ENCODE results near the gene RABGAP1L. TPM values are rescaled to one million over a fixed set of nuclear protein-coding genes. Genes with fewer than 3 reads are reported as not detected.
A peak's percentile ranks its signal among the peaks of the same experiment; 100 is the strongest.

Gene RABGAP1L
- polyA plus RNA-seq, 1 donor = 51.9 TPM

DNA sequence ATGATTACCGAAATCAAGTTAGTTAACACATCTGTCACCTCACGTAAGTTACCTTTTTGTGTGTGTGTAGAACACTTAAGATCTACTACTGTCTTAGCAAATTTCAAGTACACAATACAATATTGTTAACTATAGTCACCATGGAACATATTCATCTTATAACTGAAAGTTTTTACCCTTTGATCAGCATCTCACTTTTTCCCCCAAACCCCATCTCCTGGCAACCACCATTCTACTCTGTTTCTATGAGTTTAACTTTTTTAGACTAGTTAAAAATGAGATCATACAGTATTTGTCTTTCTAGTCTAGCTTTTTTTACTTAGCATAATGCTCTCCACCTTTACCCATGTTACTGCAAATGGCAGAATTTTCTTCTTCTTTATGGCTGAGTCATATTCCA, 124.7 kb downstream of the RABGAP1L start:
- H3K4me1 ChIP-seq (ENCODE audit: control insufficient read depth, insufficient read depth, low read length) = no peaks in the 10 kb centered on the region
- H3K36me3 ChIP-seq (ENCODE audit: control insufficient read depth, insufficient read depth, low read length) = peaks cover 6% of the 10 kb centered on the region
- 100% methylated on average over 1 of the region's 2 CpGs for WGBS (ENCODE audit: insufficient coverage, low lambda C conversion rate)

DNA sequence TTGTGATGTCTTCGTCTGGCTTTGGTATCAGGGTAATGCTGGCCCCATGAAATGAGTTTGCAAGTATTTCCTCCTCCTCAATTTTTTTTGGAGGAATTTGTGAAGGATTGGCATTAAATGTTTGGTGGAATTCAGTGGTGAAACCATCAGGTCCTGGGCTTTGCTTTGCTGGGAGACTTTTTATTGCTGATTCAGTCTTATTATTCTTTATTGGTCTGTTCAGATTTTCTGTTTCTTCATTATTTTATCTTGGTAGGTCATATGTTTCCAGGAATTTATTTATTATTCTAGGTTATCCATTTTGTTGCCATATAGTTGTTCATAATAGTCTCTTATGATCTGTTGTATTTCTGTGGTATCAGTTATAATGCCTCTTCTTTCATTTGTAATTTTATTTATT, 126.7 kb downstream of the RABGAP1L start:
- no CpG with 5 or more reads among the region's 1 CpG for WGBS (ENCODE audit: insufficient coverage, low lambda C conversion rate)
- H3K36me3 ChIP-seq (ENCODE audit: control insufficient read depth, insufficient read depth, low read length) = peaks cover 17% of the 10 kb centered on the region
- DNase-seq = no peak
- H3K4me1 ChIP-seq (ENCODE audit: control insufficient read depth, insufficient read depth, low read length) = no peaks in the 10 kb centered on the region
- no peak overlapping the region for H3K27ac ChIP-seq (ENCODE audit: low read length)
- H3K27me3 ChIP-seq (ENCODE audit: control insufficient read depth, insufficient read depth, low read length) = no peaks in the 10 kb centered on the region
- peaks cover 16% of the 10 kb centered on the region for H3K9me3 ChIP-seq (ENCODE audit: control insufficient read depth, low read depth, low read length)
- H3K4me3 ChIP-seq (ENCODE audit: low read length) = no peak overlapping the region

More for the DNA sequence above, 124.7 kb downstream of the RABGAP1L start:
- Histone ChIP-seq H3K4me3 (ENCODE audit: low read length) (no peak overlapping the region), H3K9me3 (ENCODE audit: control insufficient read depth, low read depth, low read length) (peaks cover 6% of the 10 kb centered on the region), H3K27me3 (ENCODE audit: control insufficient read depth, insufficient read depth, low read length) (no peaks in the 10 kb centered on the region), H3K27ac (ENCODE audit: low read length) (no peak overlapping the region)
- DNase-seq = no peak

DNA sequence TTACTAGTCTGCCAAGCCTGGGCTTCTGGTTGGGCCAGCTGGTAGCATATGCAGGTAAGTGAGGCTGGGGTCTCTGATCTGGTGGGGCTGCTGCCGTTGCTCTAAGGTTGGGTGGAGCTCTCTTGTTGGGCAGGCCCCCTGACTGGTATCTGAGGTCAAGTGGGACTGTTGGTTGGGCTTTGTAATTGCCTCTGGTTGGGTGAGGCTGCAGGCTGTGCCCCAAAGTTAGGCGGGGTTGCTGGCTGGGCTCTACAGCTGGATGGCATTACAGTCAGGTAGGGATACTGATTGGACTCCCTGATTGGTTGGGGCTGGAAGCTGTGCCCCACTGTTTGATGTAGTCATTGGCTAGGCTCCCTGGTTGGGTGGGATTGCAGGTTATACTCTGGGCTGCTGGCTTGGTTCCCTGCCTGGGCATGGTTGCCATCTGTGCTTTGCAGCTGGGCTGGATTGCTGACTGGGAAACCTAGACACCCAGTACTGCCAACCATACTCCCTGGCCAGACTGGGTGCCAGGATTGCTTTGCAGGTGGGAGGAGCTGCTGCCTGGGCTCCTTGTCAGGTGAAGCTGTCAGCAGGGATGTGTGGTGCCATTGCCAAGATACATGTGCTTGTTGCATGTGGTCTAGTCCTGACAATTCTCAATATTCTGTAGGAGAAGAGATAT, 130.5 kb downstream of the RABGAP1L start:
- Histone ChIP-seq H3K36me3 (ENCODE audit: control insufficient read depth, insufficient read depth, low read length) (peaks cover 17% of the 10 kb centered on the region), H3K4me1 (ENCODE audit: control insufficient read depth, insufficient read depth, low read length) (no peaks in the 10 kb centered on the region), H3K27ac (ENCODE audit: low read length) (no peak overlapping the region), H3K27me3 (ENCODE audit: control insufficient read depth, insufficient read depth, low read length) (no peaks in the 10 kb centered on the region), H3K4me3 (ENCODE audit: low read length) (no peak overlapping the region), H3K9me3 (ENCODE audit: control insufficient read depth, low read depth, low read length) (peaks cover 16% of the 10 kb centered on the region)
- no peak for DNase-seq
- no CpG with 5 or more reads among the region's 2 CpGs for WGBS (ENCODE audit: insufficient coverage, low lambda C conversion rate)

DNA sequence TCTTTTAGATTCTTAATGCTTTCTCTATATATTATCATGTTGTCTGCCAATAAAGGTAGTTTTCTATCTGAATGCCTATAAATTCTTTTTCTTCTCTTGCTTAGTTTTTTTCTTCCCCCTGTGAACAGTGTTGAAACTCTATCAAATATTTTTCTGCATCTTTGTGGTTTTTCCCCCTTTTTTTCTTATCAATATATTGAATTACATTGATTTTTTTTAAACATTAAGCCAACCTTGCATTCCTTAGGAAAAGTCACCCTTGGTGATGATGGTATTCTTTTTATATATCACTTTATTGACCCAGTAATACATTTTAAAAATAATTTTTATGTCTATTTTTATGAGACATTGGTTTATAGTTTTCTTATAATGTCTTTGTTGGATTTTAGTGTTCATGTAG, 131.7 kb downstream of the RABGAP1L start:
- H3K4me1 ChIP-seq (ENCODE audit: control insufficient read depth, insufficient read depth, low read length) = no peaks in the 10 kb centered on the region
- H3K27me3 ChIP-seq (ENCODE audit: control insufficient read depth, insufficient read depth, low read length) = no peaks in the 10 kb centered on the region
- no peak overlapping the region for H3K27ac ChIP-seq (ENCODE audit: low read length)
- DNase-seq = no peak
- peaks cover 17% of the 10 kb centered on the region for H3K36me3 ChIP-seq (ENCODE audit: control insufficient read depth, insufficient read depth, low read length)
- no peak overlapping the region for H3K4me3 ChIP-seq (ENCODE audit: low read length)
- peaks cover 16% of the 10 kb centered on the region for H3K9me3 ChIP-seq (ENCODE audit: control insufficient read depth, low read depth, low read length)

DNA sequence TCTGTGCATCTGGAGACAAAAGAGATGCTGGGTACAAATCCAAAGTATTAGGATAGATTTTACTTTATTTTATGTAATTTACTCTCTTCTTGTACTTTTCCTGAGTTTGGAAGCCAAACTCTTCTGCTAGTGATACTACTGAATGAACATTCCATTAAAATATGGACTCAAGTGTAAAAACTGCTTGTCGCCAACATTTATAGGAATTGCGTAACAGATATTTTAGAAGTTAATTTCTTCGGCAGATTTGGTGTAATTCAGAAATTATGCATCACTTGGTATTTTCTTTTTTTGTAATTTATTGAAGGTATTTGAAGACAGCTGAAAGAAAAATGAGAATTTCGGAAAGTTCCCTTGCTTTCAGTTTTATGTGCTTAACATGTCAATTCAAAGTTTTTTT, 137.0 kb downstream of the RABGAP1L start:
- Histone ChIP-seq H3K36me3 (ENCODE audit: control insufficient read depth, insufficient read depth, low read length) (no peaks in the 10 kb centered on the region), H3K27me3 (ENCODE audit: control insufficient read depth, insufficient read depth, low read length) (no peaks in the 10 kb centered on the region), H3K4me1 (ENCODE audit: control insufficient read depth, insufficient read depth, low read length) (no peaks in the 10 kb centered on the region), H3K9me3 (ENCODE audit: control insufficient read depth, low read depth, low read length) (peaks cover 8% of the 10 kb centered on the region), H3K27ac (ENCODE audit: low read length) (no peak overlapping the region), H3K4me3 (ENCODE audit: low read length) (no peak overlapping the region)
- DNase-seq = no peak
- WGBS (ENCODE audit: insufficient coverage, low lambda C conversion rate) = 100% methylated on average over 4 of the region's 4 CpGs

DNA sequence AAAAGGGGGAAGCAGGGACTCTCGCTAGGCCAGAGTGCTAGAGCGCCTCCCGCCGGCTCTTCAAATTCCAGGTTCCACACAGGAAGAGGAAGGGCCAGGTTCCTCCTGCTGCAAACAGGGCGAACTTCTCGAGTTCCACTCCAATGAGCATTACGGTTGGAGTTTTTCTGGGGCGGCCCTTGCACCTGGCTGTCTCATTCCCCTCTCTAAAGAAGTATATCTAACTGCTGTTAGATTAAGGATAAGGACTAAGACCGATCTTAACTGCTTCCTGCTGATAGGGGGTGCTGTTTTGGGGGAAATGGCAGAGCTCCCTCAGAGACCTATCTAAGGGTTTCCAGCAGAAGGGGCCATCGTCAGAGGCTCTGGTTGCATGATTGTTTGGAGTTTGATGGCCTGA, 138.0 kb downstream of the RABGAP1L start:
- DNase-seq = no peak

DNA sequence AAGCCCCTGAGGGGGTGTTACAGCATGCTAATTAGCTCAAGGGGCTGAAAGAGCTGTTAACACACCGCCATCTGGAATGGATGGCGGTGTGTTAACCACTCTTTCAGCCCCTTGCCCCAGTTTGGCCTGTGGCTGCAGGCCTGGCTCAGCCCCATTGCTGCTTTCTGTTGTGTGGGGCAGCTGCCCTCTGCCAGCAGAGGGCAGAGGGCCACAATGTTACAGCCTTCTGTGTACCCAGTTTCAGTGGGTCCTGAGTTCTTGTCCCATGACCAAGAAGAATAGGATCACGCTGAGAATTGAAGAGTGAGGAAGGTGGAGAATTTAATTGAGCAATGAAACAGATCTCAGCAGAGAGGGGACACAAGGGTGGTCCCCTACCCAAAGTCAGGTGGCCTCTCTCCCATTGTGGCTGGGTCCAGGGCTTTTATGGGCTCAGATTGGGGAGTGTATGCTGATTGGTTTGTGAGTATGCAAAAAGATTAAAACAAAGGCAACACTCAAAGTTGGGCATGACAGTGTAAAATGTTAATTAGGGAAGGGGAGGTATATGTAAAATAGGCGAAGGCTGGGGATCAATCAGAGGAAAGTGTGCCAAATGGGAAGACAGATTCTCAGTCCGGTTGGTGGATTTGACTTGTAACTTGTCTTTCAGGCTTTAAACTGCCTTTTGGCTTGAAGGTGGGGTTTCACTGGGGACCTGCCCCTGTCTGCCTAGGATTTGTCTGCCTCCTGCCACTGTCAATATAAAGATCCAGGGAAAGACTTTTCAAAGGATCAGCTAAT, 142.2 kb downstream of the RABGAP1L start:
- H3K4me1 ChIP-seq (ENCODE audit: control insufficient read depth, insufficient read depth, low read length) = no peaks in the 10 kb centered on the region
- no peak overlapping the region for H3K4me3 ChIP-seq (ENCODE audit: low read length)
- peak in 1 of 2 donors; percentile 11 for DNase-seq
- H3K27me3 ChIP-seq (ENCODE audit: control insufficient read depth, insufficient read depth, low read length) = no peaks in the 10 kb centered on the region
- H3K9me3 ChIP-seq (ENCODE audit: control insufficient read depth, low read depth, low read length) = peaks cover 9% of the 10 kb centered on the region
- no peak overlapping the region for H3K27ac ChIP-seq (ENCODE audit: low read length)
- H3K36me3 ChIP-seq (ENCODE audit: control insufficient read depth, insufficient read depth, low read length) = peaks cover 7% of the 10 kb centered on the region
- WGBS (ENCODE audit: insufficient coverage, low lambda C conversion rate) = no CpG with 5 or more reads among the region's 5 CpGs

More for the DNA sequence above, 138.0 kb downstream of the RABGAP1L start:
- no peaks in the 10 kb centered on the region for H3K4me1 ChIP-seq (ENCODE audit: control insufficient read depth, insufficient read depth, low read length)
- WGBS (ENCODE audit: insufficient coverage, low lambda C conversion rate) = no CpG with 5 or more reads among the region's 10 CpGs
- no peak overlapping the region for H3K4me3 ChIP-seq (ENCODE audit: low read length)
- H3K36me3 ChIP-seq (ENCODE audit: control insufficient read depth, insufficient read depth, low read length) = no peaks in the 10 kb centered on the region
- H3K9me3 ChIP-seq (ENCODE audit: control insufficient read depth, low read depth, low read length) = peaks cover 9% of the 10 kb centered on the region
- no peaks in the 10 kb centered on the region for H3K27me3 ChIP-seq (ENCODE audit: control insufficient read depth, insufficient read depth, low read length)
- no peak overlapping the region for H3K27ac ChIP-seq (ENCODE audit: low read length)

DNA sequence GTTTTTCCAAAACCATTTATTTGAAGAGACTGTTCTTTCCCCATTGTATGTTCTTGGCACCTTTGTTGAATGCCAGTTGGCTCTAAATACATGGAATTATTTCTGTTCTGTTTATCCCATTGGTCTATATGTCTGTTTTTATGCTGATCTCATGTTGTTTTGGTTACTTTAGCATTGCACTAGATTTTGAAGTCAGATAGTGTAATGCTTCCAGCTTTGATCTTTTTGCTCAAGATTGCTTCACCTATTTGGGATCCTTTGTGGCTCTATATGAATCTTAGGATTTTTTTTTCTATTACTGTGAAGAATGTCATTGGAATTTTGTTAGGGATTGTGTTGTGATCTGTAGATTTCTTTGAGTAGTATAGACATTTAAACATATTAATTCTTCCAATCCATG, 149.3 kb downstream of the RABGAP1L start:
- Histone ChIP-seq H3K36me3 (ENCODE audit: control insufficient read depth, insufficient read depth, low read length) (peaks cover 9% of the 10 kb centered on the region), H3K4me1 (ENCODE audit: control insufficient read depth, insufficient read depth, low read length) (no peaks in the 10 kb centered on the region), H3K27me3 (ENCODE audit: control insufficient read depth, insufficient read depth, low read length) (no peaks in the 10 kb centered on the region), H3K4me3 (ENCODE audit: low read length) (no peak overlapping the region), H3K27ac (ENCODE audit: low read length) (no peak overlapping the region), H3K9me3 (ENCODE audit: control insufficient read depth, low read depth, low read length) (peaks cover 8% of the 10 kb centered on the region)
- DNase-seq = no peak

DNA sequence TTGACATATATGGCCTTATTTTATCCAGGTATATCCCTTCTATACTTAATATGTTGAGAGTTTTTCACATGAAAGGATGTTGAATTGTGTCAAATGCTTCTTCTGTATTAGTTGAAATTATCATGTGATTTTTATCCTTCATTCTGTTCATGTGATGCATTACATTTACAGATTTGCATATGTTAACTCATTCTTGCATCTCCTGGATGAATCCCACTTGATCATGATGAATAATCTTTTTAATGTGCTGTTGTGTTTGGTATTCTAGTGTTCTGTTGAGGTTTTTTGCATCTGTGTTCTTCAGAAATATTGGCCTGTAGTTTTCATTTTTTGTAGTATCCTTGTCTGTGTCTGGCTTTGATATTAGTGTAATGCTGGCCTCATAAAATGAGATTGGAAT, 150.2 kb downstream of the RABGAP1L start:
- H3K4me1 ChIP-seq (ENCODE audit: control insufficient read depth, insufficient read depth, low read length) = no peaks in the 10 kb centered on the region
- peaks cover 16% of the 10 kb centered on the region for H3K9me3 ChIP-seq (ENCODE audit: control insufficient read depth, low read depth, low read length)
- DNase-seq = no peak
- no peak overlapping the region for H3K27ac ChIP-seq (ENCODE audit: low read length)
- H3K36me3 ChIP-seq (ENCODE audit: control insufficient read depth, insufficient read depth, low read length) = peaks cover 9% of the 10 kb centered on the region
- no peak overlapping the region for H3K4me3 ChIP-seq (ENCODE audit: low read length)
- no peaks in the 10 kb centered on the region for H3K27me3 ChIP-seq (ENCODE audit: control insufficient read depth, insufficient read depth, low read length)

DNA sequence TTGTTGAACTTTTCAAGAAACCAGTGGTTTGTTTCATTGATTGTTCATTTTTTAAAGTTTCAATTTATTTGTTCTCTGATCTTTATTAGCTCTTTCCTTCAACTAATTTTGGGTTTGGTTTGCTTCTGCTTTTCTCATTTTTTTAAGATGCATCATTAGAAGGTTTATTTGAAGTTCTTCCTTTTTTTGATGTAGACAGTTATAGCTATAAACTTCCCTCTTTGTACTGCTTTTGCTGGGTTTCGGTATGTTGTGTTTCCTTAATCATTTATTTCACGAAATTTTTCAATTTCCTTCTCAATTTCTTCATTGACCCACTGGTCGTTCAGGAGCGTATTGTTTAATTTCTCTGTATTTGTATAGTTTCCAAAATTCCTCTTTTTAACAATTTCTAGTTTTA, 155.1 kb downstream of the RABGAP1L start:
- 100% methylated on average over 4 of the region's 4 CpGs for WGBS (ENCODE audit: insufficient coverage, low lambda C conversion rate)

DNA sequence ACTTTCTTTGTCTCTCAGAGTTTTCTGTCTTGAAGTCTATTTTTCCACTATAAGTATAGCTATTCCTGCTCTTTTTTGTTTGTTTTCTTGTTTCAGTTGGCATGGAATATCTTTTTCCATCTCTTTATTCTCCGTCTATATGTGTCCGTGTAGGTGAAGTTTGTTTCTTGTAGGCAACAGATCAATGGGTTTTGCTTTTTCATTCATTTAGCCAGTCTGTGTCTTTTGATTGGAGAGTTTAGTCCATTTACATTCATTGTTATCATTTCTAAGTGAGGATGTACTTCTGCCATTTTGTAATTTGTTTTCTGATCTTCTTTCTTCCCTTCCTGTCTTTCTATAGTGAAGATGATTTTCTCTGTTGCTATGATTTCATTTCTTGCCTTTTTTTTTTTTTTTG, 155.9 kb downstream of the RABGAP1L start:
- Histone ChIP-seq H3K9me3 (ENCODE audit: control insufficient read depth, low read depth, low read length) (peaks cover 25% of the 10 kb centered on the region), H3K36me3 (ENCODE audit: control insufficient read depth, insufficient read depth, low read length) (peaks cover 2% of the 10 kb centered on the region), H3K4me1 (ENCODE audit: control insufficient read depth, insufficient read depth, low read length) (no peaks in the 10 kb centered on the region), H3K4me3 (ENCODE audit: low read length) (no peak overlapping the region), H3K27me3 (ENCODE audit: control insufficient read depth, insufficient read depth, low read length) (no peaks in the 10 kb centered on the region), H3K27ac (ENCODE audit: low read length) (no peak overlapping the region)
- no peak for DNase-seq
- no CpG with 5 or more reads among the region's 2 CpGs for WGBS (ENCODE audit: insufficient coverage, low lambda C conversion rate)

More for the DNA sequence above, 155.1 kb downstream of the RABGAP1L start:
- peaks cover 2% of the 10 kb centered on the region for H3K36me3 ChIP-seq (ENCODE audit: control insufficient read depth, insufficient read depth, low read length)
- H3K27ac ChIP-seq (ENCODE audit: low read length) = no peak overlapping the region
- no peaks in the 10 kb centered on the region for H3K27me3 ChIP-seq (ENCODE audit: control insufficient read depth, insufficient read depth, low read length)
- no peak for DNase-seq
- peaks cover 25% of the 10 kb centered on the region for H3K9me3 ChIP-seq (ENCODE audit: control insufficient read depth, low read depth, low read length)
- H3K4me1 ChIP-seq (ENCODE audit: control insufficient read depth, insufficient read depth, low read length) = no peaks in the 10 kb centered on the region
- no peak overlapping the region for H3K4me3 ChIP-seq (ENCODE audit: low read length)

Measured in large intestine (tissue), 3 donors.